Measurements from ENCODE around the gene AP1M1.

GRCh38 chr19:16156904-16157303, 40.8 kb upstream of the AP1M1 start:
- no peak for TF ChIP-seq CTCF (IDR thresholded peaks at IDR 0.05)
- TF ChIP-seq POLR2A (IDR thresholded peaks at IDR 0.05) = no peak

All from uterus (tissue), 2 donors.